Right lobe of liver (tissue), 4 donors: ENCODE data around the gene SMIM3.

Source experiments
- CTCF ChIP-seq, 4 donors: fragments of 200-600 bp in 3 of 4; fragments of 450-650 bp in 1 of 4; IDR thresholded peaks; one replicate each; pipeline versions ENCODE4 v1.5.1 to v1.8.0; 2016 to 2022; ENCODE audit warnings: antibody characterized with exemption in 4 of 4, mild to moderate bottlenecking in 2 of 4
- POLR2A ChIP-seq: fragments of 450-650 bp; IDR thresholded peaks from one replicate; pipeline ENCODE4 v1.6.1; 2017; ENCODE audit warnings: antibody characterized with exemption, mild to moderate bottlenecking
- donor health status: DM: no; HTN: no; CAD: no.
- donor health status: DM: no; HTN: no; CAD: no.
- donor health status: DM: no; HTN: yes; CAD: no.

DNA sequence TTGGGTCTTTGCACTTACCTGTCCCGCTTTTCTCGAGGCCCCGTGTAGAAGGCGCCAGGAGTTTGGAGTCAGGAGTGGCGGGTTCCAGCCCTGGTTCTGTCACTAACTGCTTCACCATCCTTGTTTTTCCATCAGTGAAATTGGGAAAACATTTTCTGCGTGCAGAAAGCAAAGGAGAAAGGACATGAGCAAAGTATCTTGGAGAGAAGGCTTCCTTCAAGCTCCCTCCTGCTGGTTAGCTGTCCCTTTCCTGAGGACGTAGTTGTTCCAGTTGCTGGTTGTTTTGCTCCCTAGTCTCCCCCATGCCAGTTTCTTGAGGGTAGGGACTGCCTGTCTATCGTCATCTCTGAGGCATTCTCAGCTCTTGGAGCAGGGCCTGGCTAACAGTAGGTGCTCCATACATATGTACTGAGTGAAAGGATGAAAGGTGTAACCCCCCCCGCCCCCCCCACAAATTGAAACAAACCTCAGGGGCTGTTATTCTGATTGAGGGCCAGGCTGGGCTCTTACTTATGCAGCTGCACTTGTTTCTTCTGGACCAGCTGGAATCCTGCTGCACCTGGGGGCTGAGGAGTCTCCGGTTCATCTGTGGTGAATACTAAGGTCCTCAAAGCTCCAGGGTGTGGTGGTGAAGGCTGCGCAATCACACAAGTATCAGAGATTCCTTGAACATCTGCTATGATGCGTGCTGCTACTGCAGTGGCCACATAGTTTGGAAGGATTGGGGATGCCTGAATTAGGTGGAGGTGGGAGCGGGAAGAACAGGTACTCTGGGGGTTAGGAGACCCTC, 1.0 kb downstream of the SMIM3 start:
- TF ChIP-seq CTCF (IDR thresholded peaks at IDR 0.05) (no peak), POLR2A (no peak)
